ENCODE data around the gene METTL2A. TPM values are rescaled to one million over a fixed set of nuclear protein-coding genes. Genes with fewer than 3 reads are reported as not detected.
"Not testable (repeated sequence)": the region's sequence is repeated elsewhere in the genome, so short reads cannot be mapped to it uniquely, and the experiment has no call there.

METTL2A gene
- total and polyA plus RNA-seq, 7 experiments from 2014 or later, result 8.8 to 20.9 (median 15.2) TPM

GRCh38 chr17:62405451-62405850, 18.2 kb upstream of the METTL2A start:
- ATAC-seq (no peak), DNase-seq (no peak)
- H3K36me3 ChIP-seq (ENCODE audit: control insufficient read depth in 2 of 3, insufficient read depth in 3 of 3, low read length in 3 of 3), result no peaks in the 10 kb centered on the region
- intact Hi-C loops (cut with micrococcal nuclease), result no loop called here
- Mint-ChIP-seq H3K9me3 (peaks cover 0 to 8% (median 2%) of the 10 kb centered on the region in 11 donors), H3K4me3 (no peak overlapping the region), H3K36me3 (no peaks in the 10 kb centered on the region), H3K27ac (no peak overlapping the region), H3K27me3 (peaks cover 17 to 34% (median 27%) of the 10 kb centered on the region in 5 donors), H3K4me1 (no peaks in the 10 kb centered on the region)
- ChIA-PET POLR2A (no interaction called here), CTCF (no interaction called here)
- H3K27me3 ChIP-seq (ENCODE audit: control insufficient read depth in 2 of 2, insufficient read depth in 2 of 2, low read length in 2 of 2), result peaks cover 0 to 4% of the 10 kb centered on the region in 2 donors
- H3K4me3 ChIP-seq (ENCODE audit: low read length), result no peak overlapping the region
- H3K9me3 ChIP-seq (ENCODE audit: control insufficient read depth in 2 of 3, low read length in 3 of 3), result no peaks in the 10 kb centered on the region
- no peaks in the 10 kb centered on the region for H3K4me1 ChIP-seq (ENCODE audit: control insufficient read depth in 2 of 2, insufficient read depth in 2 of 2, low read length in 2 of 2)
- H3K27ac ChIP-seq (ENCODE audit: low read depth, low read length), result no peak overlapping the region

- H3K27me3 Mint-ChIP-seq, result peaks cover 9 to 33% (median 24%) of the 10 kb centered on the region in 5 donors
- H3K36me3 ChIP-seq (ENCODE audit: control insufficient read depth in 2 of 3, insufficient read depth in 3 of 3, low read length in 3 of 3); ATAC-seq; H3K27ac ChIP-seq (ENCODE audit: low read depth, low read length); H3K36me3 Mint-ChIP-seq; H3K27me3 ChIP-seq (ENCODE audit: control insufficient read depth in 2 of 2, insufficient read depth in 2 of 2, low read length in 2 of 2); intact Hi-C loops (cut with micrococcal nuclease); DNase-seq; H3K9me3 ChIP-seq (ENCODE audit: control insufficient read depth in 2 of 3, low read length in 3 of 3); H3K4me3 Mint-ChIP-seq; CTCF ChIA-PET; H3K4me3 ChIP-seq (ENCODE audit: low read length); H3K27ac Mint-ChIP-seq; H3K4me1 ChIP-seq (ENCODE audit: control insufficient read depth in 2 of 2, insufficient read depth in 2 of 2, low read length in 2 of 2); H3K4me1 Mint-ChIP-seq; POLR2A ChIA-PET: not testable (repeated sequence)
- H3K9me3 Mint-ChIP-seq, result peaks cover 0 to 13% (median 2%) of the 10 kb centered on the region in 11 donors
These were observed 10.6 kb upstream of the METTL2A start for GRCh38 chr17:62413090-62413489.

GRCh38 chr17:62426214-62426613, 2.5 kb downstream of the METTL2A start:
- Mint-ChIP-seq H3K4me1 (peaks cover 17 to 38% (median 33%) of the 10 kb centered on the region in 7 donors), H3K36me3 (peaks cover 0 to 14% (median 6%) of the 10 kb centered on the region in 5 donors)
- H3K36me3 ChIP-seq (ENCODE audit: control insufficient read depth in 2 of 3, insufficient read depth in 3 of 3, low read length in 3 of 3); H3K27ac ChIP-seq (ENCODE audit: low read depth, low read length); H3K27ac Mint-ChIP-seq; H3K9me3 Mint-ChIP-seq; ATAC-seq; H3K27me3 Mint-ChIP-seq; CTCF ChIA-PET; H3K27me3 ChIP-seq (ENCODE audit: control insufficient read depth in 2 of 2, insufficient read depth in 2 of 2, low read length in 2 of 2); H3K4me3 ChIP-seq (ENCODE audit: low read length); H3K4me3 Mint-ChIP-seq; H3K9me3 ChIP-seq (ENCODE audit: control insufficient read depth in 2 of 3, low read length in 3 of 3); POLR2A ChIA-PET; DNase-seq: not testable (repeated sequence)
- intact Hi-C loops (cut with micrococcal nuclease), result loop anchor here in 1 of 2 donors (10.0 kb wide), 1 partner anchor 979 kb away; no protein-coding TSS in a partner anchor
- H3K4me1 ChIP-seq (ENCODE audit: control insufficient read depth in 2 of 2, insufficient read depth in 2 of 2, low read length in 2 of 2), result peaks cover 7 to 12% of the 10 kb centered on the region in 2 donors

GRCh38 chr17:62435251-62435650, 11.6 kb downstream of the METTL2A start:
- H3K27ac ChIP-seq (ENCODE audit: low read depth, low read length); H3K27me3 ChIP-seq (ENCODE audit: control insufficient read depth in 2 of 2, insufficient read depth in 2 of 2, low read length in 2 of 2); H3K27ac Mint-ChIP-seq; H3K4me1 Mint-ChIP-seq; H3K9me3 ChIP-seq (ENCODE audit: control insufficient read depth in 2 of 3, low read length in 3 of 3); H3K9me3 Mint-ChIP-seq; ATAC-seq; H3K36me3 ChIP-seq (ENCODE audit: control insufficient read depth in 2 of 3, insufficient read depth in 3 of 3, low read length in 3 of 3); CTCF ChIA-PET; H3K4me3 ChIP-seq (ENCODE audit: low read length); H3K4me3 Mint-ChIP-seq; H3K4me1 ChIP-seq (ENCODE audit: control insufficient read depth in 2 of 2, insufficient read depth in 2 of 2, low read length in 2 of 2); POLR2A ChIA-PET; DNase-seq; intact Hi-C loops (cut with micrococcal nuclease); H3K27me3 Mint-ChIP-seq: not testable (repeated sequence)
- peaks cover 0 to 33% (median 10%) of the 10 kb centered on the region in 5 donors for H3K36me3 Mint-ChIP-seq

- H3K36me3 Mint-ChIP-seq, result peaks cover 0 to 40% (median 11%) of the 10 kb centered on the region in 5 donors
- H3K27ac Mint-ChIP-seq; ATAC-seq; intact Hi-C loops (cut with micrococcal nuclease); H3K4me3 Mint-ChIP-seq; H3K4me1 Mint-ChIP-seq; H3K9me3 ChIP-seq (ENCODE audit: control insufficient read depth in 2 of 3, low read length in 3 of 3); H3K9me3 Mint-ChIP-seq; CTCF ChIA-PET; H3K27me3 Mint-ChIP-seq; H3K27me3 ChIP-seq (ENCODE audit: control insufficient read depth in 2 of 2, insufficient read depth in 2 of 2, low read length in 2 of 2); H3K4me3 ChIP-seq (ENCODE audit: low read length); POLR2A ChIA-PET; H3K27ac ChIP-seq (ENCODE audit: low read depth, low read length); DNase-seq; H3K4me1 ChIP-seq (ENCODE audit: control insufficient read depth in 2 of 2, insufficient read depth in 2 of 2, low read length in 2 of 2): not testable (repeated sequence)
- peaks cover 0 to 38% (median 0%) of the 10 kb centered on the region in 3 experiments for H3K36me3 ChIP-seq (ENCODE audit: control insufficient read depth in 2 of 3, insufficient read depth in 3 of 3, low read length in 3 of 3)
These were observed 17.5 kb downstream of the METTL2A start for GRCh38 chr17:62441181-62441580.

GRCh38 chr17:62444063-62444462, 20.4 kb downstream of the METTL2A start:
- Histone ChIP-seq H3K4me3 (ENCODE audit: low read length) (no peak overlapping the region), H3K36me3 (ENCODE audit: control insufficient read depth in 2 of 3, insufficient read depth in 3 of 3, low read length in 3 of 3) (peaks cover 0 to 63% (median 4%) of the 10 kb centered on the region in 3 experiments), H3K4me1 (ENCODE audit: control insufficient read depth in 2 of 2, insufficient read depth in 2 of 2, low read length in 2 of 2) (no peaks in the 10 kb centered on the region), H3K27me3 (ENCODE audit: control insufficient read depth in 2 of 2, insufficient read depth in 2 of 2, low read length in 2 of 2) (no peaks in the 10 kb centered on the region), H3K27ac (ENCODE audit: low read depth, low read length) (no peak overlapping the region), H3K9me3 (ENCODE audit: control insufficient read depth in 2 of 3, low read length in 3 of 3) (no peaks in the 10 kb centered on the region)
- ChIA-PET CTCF (no interaction called here), POLR2A (no interaction called here)
- ATAC-seq (no peak), DNase-seq (no peak)
- H3K36me3 Mint-ChIP-seq, result peaks cover 0 to 48% (median 21%) of the 10 kb centered on the region in 5 donors
- H3K4me3 Mint-ChIP-seq, result no peak overlapping the region
- peaks cover 0 to 1% (median 0%) of the 10 kb centered on the region in 11 donors for H3K9me3 Mint-ChIP-seq
- intact Hi-C loops (cut with micrococcal nuclease), result no loop called here
- H3K4me1 Mint-ChIP-seq, result peaks cover 0 to 2% (median 0%) of the 10 kb centered on the region in 7 donors
- H3K27ac Mint-ChIP-seq, result peak overlapping the region in 1 of 9 donors; percentile 21
- H3K27me3 Mint-ChIP-seq, result no peaks in the 10 kb centered on the region

GRCh38 chr17:62445791-62446190, 22.1 kb downstream of the METTL2A start:
- H3K27me3 ChIP-seq (ENCODE audit: control insufficient read depth in 2 of 2, insufficient read depth in 2 of 2, low read length in 2 of 2); ATAC-seq; H3K4me3 ChIP-seq (ENCODE audit: low read length); intact Hi-C loops (cut with micrococcal nuclease); POLR2A ChIA-PET; H3K27ac Mint-ChIP-seq; H3K27me3 Mint-ChIP-seq; H3K4me3 Mint-ChIP-seq; DNase-seq; H3K9me3 ChIP-seq (ENCODE audit: control insufficient read depth in 2 of 3, low read length in 3 of 3); CTCF ChIA-PET; H3K4me1 Mint-ChIP-seq; H3K9me3 Mint-ChIP-seq; H3K27ac ChIP-seq (ENCODE audit: low read depth, low read length); H3K4me1 ChIP-seq (ENCODE audit: control insufficient read depth in 2 of 2, insufficient read depth in 2 of 2, low read length in 2 of 2): not testable (repeated sequence)
- H3K36me3 ChIP-seq (ENCODE audit: control insufficient read depth in 2 of 3, insufficient read depth in 3 of 3, low read length in 3 of 3), result peaks cover 0 to 59% (median 4%) of the 10 kb centered on the region in 3 experiments
- H3K36me3 Mint-ChIP-seq, result peaks cover 0 to 42% (median 23%) of the 10 kb centered on the region in 5 donors

All from naive thymus-derived CD4-positive, alpha-beta T cell (primary cell).